GM06990 (cell line): Measurements from ENCODE around the gene ABCC10.
A peak's percentile ranks its signal among the peaks of the same experiment; 100 is the strongest.

Experiments used
- DNase-seq: peaks from one replicate; pipeline ENCODE4 v3.0.0-alpha.2; 2011; ENCODE audit not compliant: insufficient read length; ENCODE audit errors: extremely low read depth
- H3K27me3 ChIP-seq: replicated peaks from 2 replicates; pipeline ENCODE4 v1.6.0; 2011; ENCODE audit warnings: low read length; ENCODE audit not compliant: control insufficient read depth, insufficient read depth
- H3K36me3 ChIP-seq: 2 replicates; pipeline ENCODE4 v1.5.1; 2011; ENCODE audit warnings: low read length; ENCODE audit not compliant: control insufficient read depth, insufficient read depth
- H3K4me3 ChIP-seq: replicated peaks from 2 replicates; pipeline ENCODE4 v1.5.1; 2011; ENCODE audit warnings: low read depth, mild to moderate bottlenecking, control low read depth, low read length
- CTCF ChIP-seq: IDR thresholded peaks from 2 replicates; pipeline ENCODE4 v1.5.1; 2011; ENCODE audit warnings: low read length, control low read depth, mild to moderate bottlenecking, inconsistent platforms; ENCODE audit not compliant: insufficient read depth, poor library complexity, severe bottlenecking

The ABCC10 gene

GRCh38 chr6:43428112-43428570, 800 bp downstream of the ABCC10 start:
- Histone ChIP-seq H3K27me3 (no peaks in the 10 kb centered on the region), H3K36me3 (peaks cover 11% of the 10 kb centered on the region), H3K4me3 (peak overlapping the region; percentile 69)
- no peak for TF ChIP-seq CTCF
- no peak for DNase-seq

- DNase-seq, result no peak
- TF ChIP-seq CTCF, result no peak
- peak overlapping the region; percentile 69 for H3K4me3 ChIP-seq
These were observed 1.5 kb downstream of the ABCC10 start for GRCh38 chr6:43428874-43429273.

GRCh38 chr6:43432009-43432945, 4.9 kb downstream of the ABCC10 start:
- no peak overlapping the region for H3K4me3 ChIP-seq
- H3K36me3 ChIP-seq, result peaks cover 25% of the 10 kb centered on the region
- no peak for DNase-seq
- H3K27me3 ChIP-seq, result no peaks in the 10 kb centered on the region
- no peak for TF ChIP-seq CTCF

More at GRCh38 chr6:43428874-43429273, 1.5 kb downstream of the ABCC10 start:
- no peaks in the 10 kb centered on the region for H3K27me3 ChIP-seq
- H3K36me3 ChIP-seq, result peaks cover 13% of the 10 kb centered on the region

GRCh38 chr6:43433148-43433547, 5.8 kb downstream of the ABCC10 start:
- no peak for TF ChIP-seq CTCF
- no peak for DNase-seq
- H3K36me3 ChIP-seq, result peaks cover 29% of the 10 kb centered on the region
- H3K4me3 ChIP-seq, result no peak overlapping the region
- H3K27me3 ChIP-seq, result no peaks in the 10 kb centered on the region

GRCh38 chr6:43434001-43434840, 6.9 kb downstream of the ABCC10 start:
- Histone ChIP-seq H3K27me3 (no peaks in the 10 kb centered on the region), H3K36me3 (peaks cover 35% of the 10 kb centered on the region), H3K4me3 (no peak overlapping the region)
- TF ChIP-seq CTCF, result no peak
- no peak for DNase-seq
